Measurements from ENCODE around the gene WDR36.

- TF ChIP-seq, protein P1, sequence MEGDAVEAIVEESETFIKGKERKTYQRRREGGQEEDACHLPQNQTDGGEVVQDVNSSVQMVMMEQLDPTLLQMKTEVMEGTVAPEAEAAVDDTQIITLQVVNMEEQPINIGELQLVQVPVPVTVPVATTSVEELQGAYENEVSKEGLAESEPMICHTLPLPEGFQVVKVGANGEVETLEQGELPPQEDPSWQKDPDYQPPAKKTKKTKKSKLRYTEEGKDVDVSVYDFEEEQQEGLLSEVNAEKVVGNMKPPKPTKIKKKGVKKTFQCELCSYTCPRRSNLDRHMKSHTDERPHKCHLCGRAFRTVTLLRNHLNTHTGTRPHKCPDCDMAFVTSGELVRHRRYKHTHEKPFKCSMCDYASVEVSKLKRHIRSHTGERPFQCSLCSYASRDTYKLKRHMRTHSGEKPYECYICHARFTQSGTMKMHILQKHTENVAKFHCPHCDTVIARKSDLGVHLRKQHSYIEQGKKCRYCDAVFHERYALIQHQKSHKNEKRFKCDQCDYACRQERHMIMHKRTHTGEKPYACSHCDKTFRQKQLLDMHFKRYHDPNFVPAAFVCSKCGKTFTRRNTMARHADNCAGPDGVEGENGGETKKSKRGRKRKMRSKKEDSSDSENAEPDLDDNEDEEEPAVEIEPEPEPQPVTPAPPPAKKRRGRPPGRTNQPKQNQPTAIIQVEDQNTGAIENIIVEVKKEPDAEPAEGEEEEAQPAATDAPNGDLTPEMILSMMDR (conservative IDR thresholded peaks at IDR 0.05; ENCODE audit: low read depth in 2 of 2): no peak
- no peak for TF ChIP-seq CREB1 (CRISPR knock-in tag; IDR thresholded peaks at IDR 0.05; ENCODE audit: low read depth)
- TF ChIP-seq EZH2 (IDR thresholded peaks at IDR 0.05; ENCODE audit: low read depth, unreplicated experiment): no peak
- TF ChIP-seq EZH2phosphoT487 (IDR thresholded peaks at IDR 0.05; ENCODE audit: unreplicated experiment): no peak
- no peak for TF ChIP-seq NANOG (IDR thresholded peaks at IDR 0.05; ENCODE audit: borderline replicate concordance)
Observed at GRCh38 chr5:111133436-111133751, 41.2 kb downstream of the WDR36 start.

Data from GM23338 (cell line).